OCI-LY3 (cell line): ENCODE results near the gene ANGPTL1.
A peak's percentile ranks its signal among the peaks of the same experiment; 100 is the strongest.

Source experiments
- H2AFZ ChIP-seq: fragments of 200-600, 300-600 bp; shearing (Covaris generic); 2 replicates; pipeline ENCODE4 v1.6.0; 2014; ENCODE audit warnings: antibody characterized with exemption, low read depth, low read length
- H3K27ac ChIP-seq: fragments of 200-600, 300-600 bp; sonication (generic); 2 replicates; pipeline ENCODE4 v1.5.1; 2014; ENCODE audit warnings: mild to moderate bottlenecking, low read length, moderate library complexity, mixed read lengths
- H3K27me3 ChIP-seq: fragments of 200-600, 300-600 bp; sonication (generic); 2 replicates; pipeline ENCODE4 v1.6.1; 2014; ENCODE audit warnings: low read depth, low read length, mixed read lengths
- H3K36me3 ChIP-seq: fragments of 200-600, 300-600 bp; sonication (generic); replicated peaks from 2 replicates; pipeline ENCODE3; 2014; ENCODE audit warnings: low read depth, low read length, mixed read lengths
- H3K4me1 ChIP-seq: fragments of 300-600, 200-600 bp; sonication (generic); 2 replicates; pipeline ENCODE4 v1.6.1; 2014; ENCODE audit warnings: low read length, mixed read lengths
- H3K4me2 ChIP-seq: fragments of 200-600, 300-600 bp; sonication (generic); 2 replicates; pipeline ENCODE4 v1.6.1; 2014; ENCODE audit warnings: low read length, mixed read lengths
- H3K4me3 ChIP-seq: fragments of 300-600, 200-600 bp; sonication (generic); 2 replicates; pipeline ENCODE4 v1.5.1; 2014; ENCODE audit warnings: antibody characterized with exemption, mild to moderate bottlenecking, low read length, moderate library complexity
- H3K79me2 ChIP-seq: fragments of 300-600, 200-600 bp; shearing (Covaris generic); 2 replicates; pipeline ENCODE4 v1.6.1; 2014; ENCODE audit warnings: mild to moderate bottlenecking, low read length, mixed read lengths
- H3K9ac ChIP-seq: fragments of 300-600, 200-600 bp; shearing (Covaris generic); 2 replicates; pipeline ENCODE4 v1.6.0; 2014; ENCODE audit warnings: mild to moderate bottlenecking, low read length, moderate library complexity
- H3K9me3 ChIP-seq: fragments of 200-600, 300-600 bp; shearing (Covaris generic); 2 replicates; pipeline ENCODE4 v1.6.1; 2014; ENCODE audit warnings: low read length, mixed read lengths; ENCODE audit not compliant: insufficient read depth
- H4K20me1 ChIP-seq: fragments of 200-600, 300-600 bp; sonication (generic); 2 replicates; pipeline ENCODE4 v1.6.1; 2016; ENCODE audit warnings: low read length, mixed read lengths; ENCODE audit not compliant: insufficient read depth
- CTCF ChIP-seq: fragments of 200-600, 300-600 bp; sonication (generic); IDR thresholded peaks from 2 replicates; pipeline ENCODE4 v1.5.1; 2014; ENCODE audit warnings: antibody characterized with exemption, low read length, low read depth
- EZH2phosphoT487 ChIP-seq: fragments of 200-600 bp; shearing (Covaris generic); IDR thresholded peaks from 2 replicates; pipeline ENCODE4 v1.6.1; 2018; ENCODE audit warnings: antibody characterized with exemption, mixed run types, low read depth

The ANGPTL1 gene

GRCh38 chr1:178886551-178886950 is 15.7 kb upstream of the ANGPTL1 start:
- Histone ChIP-seq H3K27ac (no peak overlapping the region), H3K4me3 (no peak overlapping the region), H3K79me2 (no peaks in the 10 kb centered on the region), H2AFZ (no peak overlapping the region), H3K9me3 (no peaks in the 10 kb centered on the region), H3K4me1 (no peaks in the 10 kb centered on the region; the same call in 1 of the 2 replicates), H3K27me3 (no peaks in the 10 kb centered on the region), H3K9ac (no peak overlapping the region), H3K36me3 (no peaks in the 10 kb centered on the region), H3K4me2 (no peak overlapping the region), H4K20me1 (no peaks in the 10 kb centered on the region)
- TF ChIP-seq CTCF = no peak
- TF ChIP-seq EZH2phosphoT487 = no peak

- Histone ChIP-seq H3K9me3 (no peaks in the 10 kb centered on the region), H3K27ac (no peak overlapping the region), H3K9ac (no peak overlapping the region), H3K79me2 (no peaks in the 10 kb centered on the region), H2AFZ (no peak overlapping the region), H3K4me1 (no peaks in the 10 kb centered on the region; the same call in 1 of the 2 replicates), H3K4me2 (no peak overlapping the region), H3K36me3 (no peaks in the 10 kb centered on the region), H3K4me3 (no peak overlapping the region), H3K27me3 (no peaks in the 10 kb centered on the region), H4K20me1 (no peaks in the 10 kb centered on the region)
- TF ChIP-seq EZH2phosphoT487 = no peak
- TF ChIP-seq CTCF = peak; percentile 42
Measured at GRCh38 chr1:178885869-178886268, 15.0 kb upstream of the ANGPTL1 start.

- H3K4me1 ChIP-seq = no peaks in the 10 kb centered on the region; the same call in 1 of the 2 replicates
- no peaks in the 10 kb centered on the region for H3K27me3 ChIP-seq
- H3K79me2 ChIP-seq = no peaks in the 10 kb centered on the region
- H3K9me3 ChIP-seq = no peaks in the 10 kb centered on the region
- TF ChIP-seq EZH2phosphoT487 (no peak), CTCF (no peak)
- H4K20me1 ChIP-seq = no peaks in the 10 kb centered on the region
- H3K4me2 ChIP-seq = no peak overlapping the region
- no peak overlapping the region for H2AFZ ChIP-seq
- H3K9ac ChIP-seq = no peak overlapping the region
- no peak overlapping the region for H3K4me3 ChIP-seq
- no peaks in the 10 kb centered on the region for H3K36me3 ChIP-seq
- no peak overlapping the region for H3K27ac ChIP-seq
Measured at GRCh38 chr1:178881950-178882349, 11.1 kb upstream of the ANGPTL1 start.

- Histone ChIP-seq H3K36me3 (no peaks in the 10 kb centered on the region), H4K20me1 (no peaks in the 10 kb centered on the region), H3K27me3 (no peaks in the 10 kb centered on the region), H3K79me2 (no peaks in the 10 kb centered on the region), H3K27ac (no peak overlapping the region), H2AFZ (no peak overlapping the region), H3K9ac (no peak overlapping the region), H3K9me3 (no peaks in the 10 kb centered on the region), H3K4me3 (no peak overlapping the region), H3K4me1 (no peaks in the 10 kb centered on the region), H3K4me2 (no peak overlapping the region)
- TF ChIP-seq EZH2phosphoT487 = no peak
- no peak for TF ChIP-seq CTCF
Measured at GRCh38 chr1:178877896-178878295, 7.0 kb upstream of the ANGPTL1 start.
